ENCODE data around the gene NFASC. TPM values are rescaled to one million over a fixed set of nuclear protein-coding genes. Genes with fewer than 3 reads are reported as not detected.

Gene NFASC
- total RNA-seq, 1 experiment from 2014 or later = 1.6 TPM

Other genes starting within 250 kb of the NFASC start
- gene LRRN2, start 185.1 kb upstream of the NFASC start, total RNA-seq (2014; rRNA removed) = 5.0 and 9.0 TPM in 2 replicates
- gene CNTN2, start 172.3 kb downstream of the NFASC start, total RNA-seq (2014; rRNA removed) = 0.07 and 0.12 TPM in 2 replicates
- gene TMEM81, start 213.6 kb downstream of the NFASC start, total RNA-seq (2014; rRNA removed) = 6.3 and 7.5 TPM in 2 replicates